ENCODE results near the gene CNIH2. TPM values are rescaled to one million over a fixed set of nuclear protein-coding genes. Genes with fewer than 3 reads are reported as not detected.

The CNIH2 gene
- total RNA-seq, 4 donors from 2014 or later, result not detected

DNA sequence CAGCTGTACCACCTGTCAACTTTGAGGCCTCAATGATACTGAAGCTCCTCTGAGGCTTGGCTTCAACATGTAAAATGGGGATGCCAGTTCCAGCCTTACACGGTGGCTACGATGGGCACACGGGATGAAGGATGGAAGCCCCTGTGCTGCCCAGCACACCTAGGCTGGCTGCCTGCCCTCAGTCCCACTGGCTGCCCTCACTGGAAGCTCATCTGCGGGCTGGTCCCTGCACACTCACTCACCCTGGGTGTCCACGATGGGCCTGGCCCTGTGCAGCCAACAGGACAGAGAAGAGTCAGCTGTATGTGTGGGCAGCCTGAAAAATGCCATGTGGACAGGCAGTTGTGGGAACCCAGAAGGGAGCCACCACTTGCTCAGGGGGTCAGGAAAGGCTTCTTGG is 8.7 kb downstream of the CNIH2 start:
- H3K27me3 ChIP-seq, result peaks cover 0 to 8% of the 10 kb centered on the region in 2 donors
- H3K4me3 ChIP-seq, result no peak overlapping the region
- no peak overlapping the region for H3K27ac ChIP-seq
- WGBS, 2 donors, result 67 to 87% methylated on average over 5 of the region's 5 CpGs
- peaks cover 0 to 33% (median 0%) of the 10 kb centered on the region in 3 donors for H3K36me3 ChIP-seq
- no peaks in the 10 kb centered on the region for H3K9me3 ChIP-seq
- TF ChIP-seq, protein P1, sequence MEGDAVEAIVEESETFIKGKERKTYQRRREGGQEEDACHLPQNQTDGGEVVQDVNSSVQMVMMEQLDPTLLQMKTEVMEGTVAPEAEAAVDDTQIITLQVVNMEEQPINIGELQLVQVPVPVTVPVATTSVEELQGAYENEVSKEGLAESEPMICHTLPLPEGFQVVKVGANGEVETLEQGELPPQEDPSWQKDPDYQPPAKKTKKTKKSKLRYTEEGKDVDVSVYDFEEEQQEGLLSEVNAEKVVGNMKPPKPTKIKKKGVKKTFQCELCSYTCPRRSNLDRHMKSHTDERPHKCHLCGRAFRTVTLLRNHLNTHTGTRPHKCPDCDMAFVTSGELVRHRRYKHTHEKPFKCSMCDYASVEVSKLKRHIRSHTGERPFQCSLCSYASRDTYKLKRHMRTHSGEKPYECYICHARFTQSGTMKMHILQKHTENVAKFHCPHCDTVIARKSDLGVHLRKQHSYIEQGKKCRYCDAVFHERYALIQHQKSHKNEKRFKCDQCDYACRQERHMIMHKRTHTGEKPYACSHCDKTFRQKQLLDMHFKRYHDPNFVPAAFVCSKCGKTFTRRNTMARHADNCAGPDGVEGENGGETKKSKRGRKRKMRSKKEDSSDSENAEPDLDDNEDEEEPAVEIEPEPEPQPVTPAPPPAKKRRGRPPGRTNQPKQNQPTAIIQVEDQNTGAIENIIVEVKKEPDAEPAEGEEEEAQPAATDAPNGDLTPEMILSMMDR (IDR thresholded peaks at IDR 0.05), result no peak
- no peak for TF ChIP-seq EP300 (IDR thresholded peaks at IDR 0.05)
- no peak for TF ChIP-seq POLR2A (IDR thresholded peaks at IDR 0.05)
- DNase-seq (ENCODE audit: low spot score in 2 of 2), result no peak
- H3K4me1 ChIP-seq, result peaks cover 0 to 66% (median 26%) of the 10 kb centered on the region in 4 donors

DNA sequence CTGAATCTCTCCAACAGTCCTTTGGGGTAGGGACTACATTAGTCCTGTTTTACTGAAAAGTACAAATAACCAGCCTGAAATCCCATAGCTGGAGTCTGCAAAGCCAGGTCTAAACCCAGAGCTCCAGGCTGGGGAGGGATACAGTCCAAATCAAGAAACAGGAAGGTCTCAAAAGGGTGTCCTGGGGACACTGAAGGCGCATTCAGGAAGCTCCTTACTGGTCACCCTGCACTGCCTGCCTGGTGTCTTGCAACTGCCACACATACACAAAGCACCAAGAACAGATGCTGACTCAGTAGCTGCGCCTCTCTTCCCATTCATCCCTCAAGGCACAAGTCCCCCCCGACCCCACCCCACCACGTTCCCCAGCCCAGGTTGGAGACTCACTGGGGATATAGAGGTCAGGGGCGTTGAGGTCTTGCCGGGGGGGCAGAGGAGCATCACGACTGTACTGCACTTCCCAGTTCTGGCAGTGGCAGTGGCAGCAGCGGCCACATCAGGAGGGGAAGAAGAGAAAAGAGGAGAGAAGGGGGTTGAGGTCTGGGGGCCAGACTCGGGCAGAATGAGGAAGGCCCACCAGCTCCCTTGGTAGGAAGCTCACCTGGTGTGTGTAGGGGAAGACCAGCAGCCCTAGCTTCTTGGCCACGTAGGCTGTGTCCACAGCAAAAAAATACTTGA is 9.4 kb downstream of the CNIH2 start:
- DNase-seq (ENCODE audit: low spot score in 2 of 2), result no peak
- Histone ChIP-seq H3K4me1 (peaks cover 0 to 68% (median 27%) of the 10 kb centered on the region in 4 donors), H3K27me3 (peaks cover 0 to 15% of the 10 kb centered on the region in 2 donors), H3K27ac (peak overlapping the region in 1 of 4 donors; percentile 95), H3K9me3 (no peaks in the 10 kb centered on the region), H3K4me3 (peak overlapping the region in 1 of 4 donors; percentile 79), H3K36me3 (peaks cover 0 to 33% (median 0%) of the 10 kb centered on the region in 3 donors)
- 55 to 56% methylated on average over 9 to 10 of the region's 10 CpGs for WGBS, 2 donors
- no peak for TF ChIP-seq EP300 (IDR thresholded peaks at IDR 0.05)
- no peak for TF ChIP-seq POLR2A (IDR thresholded peaks at IDR 0.05)
- TF ChIP-seq, protein P1 (IDR thresholded peaks at IDR 0.05), result no peak

DNA sequence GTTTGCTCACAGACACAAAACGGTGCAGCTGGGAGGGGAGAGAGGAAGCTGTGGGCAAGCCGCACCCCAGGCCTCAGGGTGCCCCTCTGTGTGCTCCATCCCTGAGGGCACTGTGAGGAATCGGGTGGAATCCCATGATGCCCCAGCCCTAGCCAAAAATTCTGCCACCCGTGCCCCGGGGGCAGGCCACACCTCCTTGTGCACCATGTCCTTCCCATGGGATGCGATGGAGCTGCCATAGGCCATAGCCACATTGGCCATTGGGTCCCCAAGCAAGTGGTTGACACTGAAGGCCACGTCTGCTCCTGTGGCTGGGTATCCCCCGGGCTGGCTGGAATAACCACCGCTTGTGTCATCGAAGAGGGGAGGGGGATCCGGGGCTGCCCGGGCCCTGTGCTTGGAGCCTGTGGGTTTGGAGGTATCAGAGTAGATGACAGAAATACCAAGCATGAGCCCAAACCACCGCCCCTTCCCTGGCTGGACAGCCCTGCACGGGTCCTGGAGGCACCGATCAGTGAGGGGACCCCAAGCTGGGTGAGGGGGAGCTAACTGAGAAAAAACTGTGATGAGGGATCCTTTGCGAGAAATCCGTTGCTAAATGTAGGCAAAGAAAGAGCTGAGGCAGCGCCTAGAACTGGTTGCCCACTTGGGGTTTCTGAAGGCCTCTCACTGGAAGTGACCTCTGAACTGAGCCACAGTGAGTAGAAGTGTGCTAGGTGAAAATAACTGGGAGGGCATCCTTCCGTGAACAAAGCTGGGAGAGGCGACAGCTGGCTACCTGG is 10.1 kb downstream of the CNIH2 start:
- Histone ChIP-seq H3K36me3 (peaks cover 0 to 33% (median 0%) of the 10 kb centered on the region in 3 donors), H3K4me3 (peak overlapping the region; percentile 65 to 88 (median 83)), H3K9me3 (no peaks in the 10 kb centered on the region), H3K27me3 (peaks cover 0 to 22% of the 10 kb centered on the region in 2 donors), H3K4me1 (peaks cover 0 to 63% (median 25%) of the 10 kb centered on the region in 4 donors), H3K27ac (peak overlapping the region; percentile 90 to 97 (median 96))
- DNase-seq (ENCODE audit: low spot score in 2 of 2), result no peak
- 31 to 36% methylated on average over 20 of the region's 20 CpGs for WGBS, 2 donors
- TF ChIP-seq, protein P1 (IDR thresholded peaks at IDR 0.05), result no peak
- TF ChIP-seq EP300 (IDR thresholded peaks at IDR 0.05) (no peak), POLR2A (IDR thresholded peaks at IDR 0.05) (no peak)

DNA sequence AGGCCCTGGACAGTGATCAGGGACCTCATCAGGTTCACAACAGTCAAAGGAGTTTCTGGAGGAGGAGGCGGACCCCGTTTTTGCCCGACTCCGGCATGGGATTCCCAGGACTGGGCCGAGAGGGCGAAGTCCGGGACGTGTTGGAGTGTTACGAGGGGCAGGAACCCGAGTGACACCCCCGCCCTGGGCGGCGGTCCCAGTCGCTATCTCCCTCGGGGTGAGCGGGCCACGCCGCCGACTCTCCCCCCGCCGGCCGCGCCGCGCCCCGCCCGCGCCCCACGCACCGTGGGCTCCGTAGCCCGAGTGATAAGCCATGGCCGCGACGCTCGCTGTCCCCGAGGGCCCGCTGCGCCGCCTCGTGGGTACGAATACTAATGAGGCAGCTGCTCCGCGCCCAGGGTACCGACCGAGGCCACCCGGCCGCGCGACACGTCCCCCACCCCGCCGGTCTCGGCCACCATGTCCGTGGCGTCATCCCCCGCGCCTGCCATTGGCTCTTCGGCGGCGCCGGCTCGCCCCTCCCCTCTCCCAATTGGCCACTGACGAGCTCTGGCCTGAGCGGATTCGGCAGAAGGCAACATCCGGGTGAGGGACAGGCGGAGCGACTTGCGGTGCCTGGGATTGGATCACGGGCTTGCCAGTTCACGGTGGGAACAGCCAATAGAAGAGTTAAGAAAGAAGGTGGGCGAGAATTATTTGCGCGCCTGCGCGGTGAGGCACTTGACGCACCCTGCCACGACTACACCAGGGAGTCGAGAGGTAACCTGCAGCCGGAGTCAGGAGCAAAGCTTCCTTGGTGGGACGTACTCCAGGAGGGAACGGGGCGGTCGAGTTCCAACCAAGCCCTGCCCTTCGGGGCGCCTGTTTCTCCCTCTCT is 10.9 kb downstream of the CNIH2 start, which contains the start of gene YIF1A:
Gene YIF1A, minus strand, starts transcription at position 473 of the 877 bp plus-strand sequence. Its CDS starts 158 bp downstream, at position 315.
- WGBS, 2 donors, result 1% methylated on average over 28 to 63 of the region's 87 CpGs

More for the DNA sequence above, 10.9 kb downstream of the CNIH2 start, which contains the start of gene YIF1A:
- peaks cover 0 to 30% of the 10 kb centered on the region in 2 donors for H3K27me3 ChIP-seq
- H3K4me1 ChIP-seq, result peaks cover 0 to 61% (median 25%) of the 10 kb centered on the region in 4 donors
- H3K4me3 ChIP-seq, result peak within 1 kb of the TSS; percentile 65 to 88 (median 83)
- peak; percentile 95 to 97 for DNase-seq (ENCODE audit: low spot score in 2 of 2)
- H3K27ac ChIP-seq, result peak within 1 kb of the TSS; percentile 90 to 97 (median 96)
- H3K9me3 ChIP-seq, result no peaks in the 10 kb centered on the region
- TF ChIP-seq, protein P1 (IDR thresholded peaks at IDR 0.05), result peak in 2 of 5 experiments; percentile 32 to 63
- TF ChIP-seq POLR2A (IDR thresholded peaks at IDR 0.05), result peak; percentile 93 to 97
- peak; percentile 75 to 96 for TF ChIP-seq EP300 (IDR thresholded peaks at IDR 0.05)
- peaks cover 0 to 27% (median 0%) of the 10 kb centered on the region in 3 donors for H3K36me3 ChIP-seq
